ENCODE measurements around the gene CMTM7. TPM values are rescaled to one million over a fixed set of nuclear protein-coding genes. Genes with fewer than 3 reads are reported as not detected.

CMTM7 gene
- 10 to 100 TPM; 10.1 to 17.7 (median 15.7) TPM for total RNA-seq (2021; fragmentation: NEBNext Ultra II Directional; extraction: Animal tissue kit (Norgen Biotek cat#: 25700))
- long read RNA-seq, transcript CMTM7-201 (5 exons, 2,038 nt) = major isoform, 23 of 45 reads
- long read RNA-seq, transcript CMTM7-202 (4 exons, 1,214 nt) = minor isoform, 5 of 45 reads
- long read RNA-seq, partial matches to known transcripts = 1 of 45 reads
- long read RNA-seq, other reads (novel, unspliced or antisense) = 14 of 45 reads

- Mint-ChIP-seq H3K27ac (peak within 1 kb of the TSS; percentile 93), H3K9me3 (no peaks in the 10 kb centered on the region), H3K36me3 (ENCODE audit: low read depth) (no peaks in the 10 kb centered on the region), H3K4me3 (peak within 1 kb of the TSS; percentile 97), H3K27me3 (ENCODE audit: insufficient read depth) (peaks cover 6% of the 10 kb centered on the region), H3K4me1 (ENCODE audit: low read depth) (peaks cover 29% of the 10 kb centered on the region)
- TF ChIP-seq CTCF (IDR thresholded peaks at IDR 0.05) = no peak
- DNase-seq = peak; percentile 44
Measured at GRCh38 chr3:32391643-32392535, at the start of gene CMTM7. Gene CMTM7, plus strand, starts transcription at chr3:32391853. Its CDS starts 54 bp downstream, at chr3:32391907.

- Mint-ChIP-seq H3K36me3 (ENCODE audit: low read depth) (no peaks in the 10 kb centered on the region), H3K4me1 (ENCODE audit: low read depth) (no peaks in the 10 kb centered on the region), H3K4me3 (no peak overlapping the region), H3K27me3 (ENCODE audit: insufficient read depth) (peaks cover 22% of the 10 kb centered on the region), H3K27ac (no peak overlapping the region), H3K9me3 (no peaks in the 10 kb centered on the region)
- no peak for TF ChIP-seq CTCF (IDR thresholded peaks at IDR 0.05)
- no peak for DNase-seq
Measured at GRCh38 chr3:32347343-32348125, 44.1 kb upstream of the CMTM7 start.

GRCh38 chr3:32349184-32349583, 42.5 kb upstream of the CMTM7 start:
- no peaks in the 10 kb centered on the region for H3K9me3 Mint-ChIP-seq
- H3K36me3 Mint-ChIP-seq (ENCODE audit: low read depth) = no peaks in the 10 kb centered on the region
- H3K27me3 Mint-ChIP-seq (ENCODE audit: insufficient read depth) = peaks cover 27% of the 10 kb centered on the region
- no peak overlapping the region for H3K27ac Mint-ChIP-seq
- H3K4me1 Mint-ChIP-seq (ENCODE audit: low read depth) = no peaks in the 10 kb centered on the region
- TF ChIP-seq CTCF (IDR thresholded peaks at IDR 0.05) = no peak
- no peak overlapping the region for H3K4me3 Mint-ChIP-seq
- DNase-seq = no peak

- no peak for TF ChIP-seq CTCF (IDR thresholded peaks at IDR 0.05)
- Mint-ChIP-seq H3K27ac (no peak overlapping the region), H3K4me1 (ENCODE audit: low read depth) (no peaks in the 10 kb centered on the region), H3K4me3 (no peak overlapping the region), H3K36me3 (ENCODE audit: low read depth) (no peaks in the 10 kb centered on the region), H3K9me3 (no peaks in the 10 kb centered on the region), H3K27me3 (ENCODE audit: insufficient read depth) (peaks cover 28% of the 10 kb centered on the region)
- no peak for DNase-seq
Measured at GRCh38 chr3:32352563-32352962, 39.1 kb upstream of the CMTM7 start.

- Mint-ChIP-seq H3K4me3 (no peak overlapping the region), H3K4me1 (ENCODE audit: low read depth) (no peaks in the 10 kb centered on the region), H3K27me3 (ENCODE audit: insufficient read depth) (peaks cover 33% of the 10 kb centered on the region), H3K27ac (no peak overlapping the region), H3K9me3 (no peaks in the 10 kb centered on the region), H3K36me3 (ENCODE audit: low read depth) (no peaks in the 10 kb centered on the region)
- DNase-seq = no peak
- no peak for TF ChIP-seq CTCF (IDR thresholded peaks at IDR 0.05)
Measured at GRCh38 chr3:32353351-32353750, 38.3 kb upstream of the CMTM7 start.

Measured in HFFc6 (cell line).